ENCODE results near the gene CHD9.
"Not testable (repeated sequence)": the region's sequence is repeated elsewhere in the genome, so short reads cannot be mapped to it uniquely, and the experiment has no call there.

CHD9 gene

DNA sequence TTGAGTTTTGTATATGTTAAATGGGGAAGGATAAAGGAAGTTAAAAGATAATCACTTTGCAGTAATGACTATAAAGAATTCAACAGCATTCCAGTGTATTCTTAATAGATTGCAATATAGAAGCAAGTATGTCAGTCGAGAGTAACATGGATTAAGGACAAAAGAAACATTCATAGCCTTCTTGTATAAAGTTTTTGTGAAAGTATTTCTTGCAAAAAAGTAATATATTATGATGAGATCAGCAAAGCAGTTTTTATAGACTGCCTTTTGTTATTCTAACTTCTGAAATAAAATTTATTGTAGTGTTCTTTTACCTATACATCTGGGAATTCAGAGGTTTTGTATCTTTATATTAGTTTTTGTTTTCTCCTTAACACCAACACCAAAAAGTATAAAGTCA is 194.5 kb downstream of the CHD9 start:
- no peaks in the 10 kb centered on the region for H3K27me3 ChIP-seq (ENCODE audit: insufficient read depth, insufficient read length)
- TF ChIP-seq YY1 (IDR thresholded peaks at IDR 0.05; ENCODE audit: insufficient read depth, insufficient read length) = no peak
- no peak overlapping the region for H3K9ac ChIP-seq (ENCODE audit: insufficient read length, low read depth)
- H3K4me1 ChIP-seq (ENCODE audit: insufficient read depth, insufficient read length) = no peaks in the 10 kb centered on the region
- no peaks in the 10 kb centered on the region; the same call in 1 of the 2 replicates for H3K9me3 ChIP-seq (ENCODE audit: insufficient read depth, low read length)
- peaks cover 84% of the 10 kb centered on the region for H3K36me3 ChIP-seq (ENCODE audit: insufficient read depth, insufficient read length, low read length)
- no peak overlapping the region for H3K4me3 ChIP-seq (ENCODE audit: insufficient read length, low read depth)
- DNase-seq (ENCODE audit: low read depth, low spot score) = no peak

DNA sequence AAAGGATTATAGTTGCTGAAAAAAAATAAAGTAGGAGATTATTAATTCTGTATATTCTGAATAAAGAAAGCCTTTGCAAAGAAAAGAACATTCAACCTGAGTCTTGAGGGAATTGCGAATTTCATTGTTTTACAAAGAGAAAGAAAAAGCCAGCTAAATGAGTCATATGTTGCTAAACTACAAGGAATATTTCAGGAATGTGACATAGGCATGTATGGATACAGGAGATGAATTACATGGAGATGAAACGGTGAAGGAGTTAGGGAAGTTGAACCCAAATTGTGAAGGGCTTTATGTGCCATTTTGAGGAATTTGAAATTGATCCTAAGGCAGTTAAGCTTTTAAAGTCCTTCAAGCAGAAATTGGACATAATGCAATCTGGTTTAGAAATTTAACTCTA is 202.2 kb downstream of the CHD9 start:
- no peaks in the 10 kb centered on the region for H3K4me1 ChIP-seq (ENCODE audit: insufficient read depth, insufficient read length)
- H3K4me3 ChIP-seq (ENCODE audit: insufficient read length, low read depth) = no peak overlapping the region
- TF ChIP-seq YY1 (IDR thresholded peaks at IDR 0.05; ENCODE audit: insufficient read depth, insufficient read length) = no peak
- no peak for TF ChIP-seq SUZ12 (IDR thresholded peaks at IDR 0.05; ENCODE audit: extremely low read depth, insufficient read depth, insufficient read length)
- no peak for TF ChIP-seq ZNF274 (IDR thresholded peaks at IDR 0.05; ENCODE audit: low read depth, low read length)
- no peak for DNase-seq (ENCODE audit: low read depth, low spot score)
- peaks cover 77% of the 10 kb centered on the region for H3K36me3 ChIP-seq (ENCODE audit: insufficient read depth, insufficient read length, low read length)
- peaks cover 6% of the 10 kb centered on the region; the same call in 1 of the 2 replicates for H3K9me3 ChIP-seq (ENCODE audit: insufficient read depth, low read length)
- H3K9ac ChIP-seq (ENCODE audit: insufficient read length, low read depth) = no peak overlapping the region
- no peaks in the 10 kb centered on the region for H3K27me3 ChIP-seq (ENCODE audit: insufficient read depth, insufficient read length)

DNA sequence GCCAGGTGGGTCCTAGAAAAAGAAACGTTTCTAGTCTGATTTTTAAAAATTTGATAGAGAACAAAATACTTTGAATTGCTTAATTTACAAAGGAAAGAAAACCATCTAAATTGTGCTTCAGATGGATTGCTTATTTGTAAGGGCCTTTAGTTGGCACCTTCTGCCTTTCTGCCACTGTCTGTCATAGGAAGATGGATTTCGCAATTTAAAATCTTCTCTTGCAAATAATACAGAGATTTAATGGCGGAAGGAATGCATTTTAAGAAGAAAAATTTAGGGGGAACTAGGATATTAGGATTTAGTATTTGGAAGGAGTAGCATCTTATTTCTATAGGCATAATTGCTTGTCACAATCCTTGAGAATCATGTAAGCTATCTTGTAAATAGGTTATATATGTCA is 204.0 kb downstream of the CHD9 start:
- no peak for TF ChIP-seq SUZ12 (IDR thresholded peaks at IDR 0.05; ENCODE audit: extremely low read depth, insufficient read depth, insufficient read length)
- no peak for TF ChIP-seq ZNF274 (IDR thresholded peaks at IDR 0.05; ENCODE audit: low read depth, low read length)
- TF ChIP-seq YY1 (IDR thresholded peaks at IDR 0.05; ENCODE audit: insufficient read depth, insufficient read length) = no peak
- no peak overlapping the region for H3K4me3 ChIP-seq (ENCODE audit: insufficient read length, low read depth)
- H3K27me3 ChIP-seq (ENCODE audit: insufficient read depth, insufficient read length) = no peaks in the 10 kb centered on the region
- no peak for DNase-seq (ENCODE audit: low read depth, low spot score)
- no peak overlapping the region for H3K9ac ChIP-seq (ENCODE audit: insufficient read length, low read depth)
- no peaks in the 10 kb centered on the region for H3K4me1 ChIP-seq (ENCODE audit: insufficient read depth, insufficient read length)
- peaks cover 6% of the 10 kb centered on the region; the same call in 1 of the 2 replicates for H3K9me3 ChIP-seq (ENCODE audit: insufficient read depth, low read length)
- peaks cover 83% of the 10 kb centered on the region for H3K36me3 ChIP-seq (ENCODE audit: insufficient read depth, insufficient read length, low read length)

- Histone ChIP-seq H3K36me3 (ENCODE audit: insufficient read depth, insufficient read length, low read length) (peaks cover 67% of the 10 kb centered on the region), H3K27me3 (ENCODE audit: insufficient read depth, insufficient read length) (no peaks in the 10 kb centered on the region), H3K9me3 (ENCODE audit: insufficient read depth, low read length) (peaks cover 6% of the 10 kb centered on the region; the same call in 1 of the 2 replicates), H3K4me3 (ENCODE audit: insufficient read length, low read depth) (no peak overlapping the region), H3K4me1 (ENCODE audit: insufficient read depth, insufficient read length) (no peaks in the 10 kb centered on the region), H3K9ac (ENCODE audit: insufficient read length, low read depth) (no peak overlapping the region)
- no peak for DNase-seq (ENCODE audit: low read depth, low spot score)
- TF ChIP-seq YY1 (IDR thresholded peaks at IDR 0.05; ENCODE audit: insufficient read depth, insufficient read length) (no peak), SUZ12 (IDR thresholded peaks at IDR 0.05; ENCODE audit: extremely low read depth, insufficient read depth, insufficient read length) (no peak), ZNF274 (IDR thresholded peaks at IDR 0.05; ENCODE audit: low read depth, low read length) (no peak)
Measured at GRCh38 chr16:53261276-53261675, 206.5 kb downstream of the CHD9 start.

GRCh38 chr16:53262645-53263044 is 207.9 kb downstream of the CHD9 start:
- Histone ChIP-seq H3K4me1 (ENCODE audit: insufficient read depth, insufficient read length) (no peaks in the 10 kb centered on the region), H3K36me3 (ENCODE audit: insufficient read depth, insufficient read length, low read length) (peaks cover 68% of the 10 kb centered on the region), H3K4me3 (ENCODE audit: insufficient read length, low read depth) (no peak overlapping the region), H3K9me3 (ENCODE audit: insufficient read depth, low read length) (peaks cover 6% of the 10 kb centered on the region; the same call in 1 of the 2 replicates), H3K9ac (ENCODE audit: insufficient read length, low read depth) (no peak overlapping the region), H3K27me3 (ENCODE audit: insufficient read depth, insufficient read length) (no peaks in the 10 kb centered on the region)
- no peak for DNase-seq (ENCODE audit: low read depth, low spot score)
- TF ChIP-seq ZNF274 (IDR thresholded peaks at IDR 0.05; ENCODE audit: low read depth, low read length) (no peak), YY1 (IDR thresholded peaks at IDR 0.05; ENCODE audit: insufficient read depth, insufficient read length) (no peak), SUZ12 (IDR thresholded peaks at IDR 0.05; ENCODE audit: extremely low read depth, insufficient read depth, insufficient read length) (no peak)

DNA sequence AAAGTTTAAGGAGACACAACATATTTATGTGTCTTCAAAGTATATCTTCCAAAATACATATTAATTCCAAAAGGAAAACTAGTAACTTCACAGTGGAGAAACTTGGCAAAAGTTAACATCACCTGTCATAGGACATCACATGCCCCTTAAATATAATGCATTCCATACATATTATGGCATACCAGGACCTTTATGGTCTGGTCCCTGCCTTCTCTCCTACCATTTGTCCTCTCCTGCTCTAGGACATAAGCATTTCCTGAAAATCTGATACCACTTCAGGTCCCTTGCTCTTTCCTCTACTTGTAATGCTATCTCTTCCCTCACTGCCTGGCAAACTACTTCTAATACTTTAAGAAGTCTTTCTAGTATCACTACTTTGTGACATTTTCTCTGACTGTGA is 211.4 kb downstream of the CHD9 start:
- H3K9ac ChIP-seq (ENCODE audit: insufficient read length, low read depth) = no peak overlapping the region
- H3K36me3 ChIP-seq (ENCODE audit: insufficient read depth, insufficient read length, low read length) = peaks cover 67% of the 10 kb centered on the region
- TF ChIP-seq SUZ12 (IDR thresholded peaks at IDR 0.05; ENCODE audit: extremely low read depth, insufficient read depth, insufficient read length) = no peak
- no peak for TF ChIP-seq YY1 (IDR thresholded peaks at IDR 0.05; ENCODE audit: insufficient read depth, insufficient read length)
- TF ChIP-seq ZNF274 (IDR thresholded peaks at IDR 0.05; ENCODE audit: low read depth, low read length) = no peak
- H3K9me3 ChIP-seq (ENCODE audit: insufficient read depth, low read length) = no peaks in the 10 kb centered on the region
- no peak for DNase-seq (ENCODE audit: low read depth, low spot score)
- no peaks in the 10 kb centered on the region for H3K27me3 ChIP-seq (ENCODE audit: insufficient read depth, insufficient read length)
- no peaks in the 10 kb centered on the region for H3K4me1 ChIP-seq (ENCODE audit: insufficient read depth, insufficient read length)
- H3K4me3 ChIP-seq (ENCODE audit: insufficient read length, low read depth) = no peak overlapping the region

- H3K27me3 ChIP-seq (ENCODE audit: insufficient read depth, insufficient read length); H3K9ac ChIP-seq (ENCODE audit: insufficient read length, low read depth); H3K4me1 ChIP-seq (ENCODE audit: insufficient read depth, insufficient read length); DNase-seq (ENCODE audit: low read depth, low spot score); H3K4me3 ChIP-seq (ENCODE audit: insufficient read length, low read depth); H3K9me3 ChIP-seq (ENCODE audit: insufficient read depth, low read length): not testable (repeated sequence)
- H3K36me3 ChIP-seq (ENCODE audit: insufficient read depth, insufficient read length, low read length) = peaks cover 60% of the 10 kb centered on the region
Measured at GRCh38 chr16:53278498-53278897, 223.7 kb downstream of the CHD9 start.

- peaks cover 51% of the 10 kb centered on the region for H3K36me3 ChIP-seq (ENCODE audit: insufficient read depth, insufficient read length, low read length)
- no peaks in the 10 kb centered on the region for H3K4me1 ChIP-seq (ENCODE audit: insufficient read depth, insufficient read length)
- no peak for DNase-seq (ENCODE audit: low read depth, low spot score)
Measured at GRCh38 chr16:53281280-53281679, 226.5 kb downstream of the CHD9 start.

More at GRCh38 chr16:53281280-53281679, 226.5 kb downstream of the CHD9 start:
- TF ChIP-seq ZNF274 (IDR thresholded peaks at IDR 0.05; ENCODE audit: low read depth, low read length) (no peak), YY1 (IDR thresholded peaks at IDR 0.05; ENCODE audit: insufficient read depth, insufficient read length) (no peak), SUZ12 (IDR thresholded peaks at IDR 0.05; ENCODE audit: extremely low read depth, insufficient read depth, insufficient read length) (no peak)
- H3K27me3 ChIP-seq (ENCODE audit: insufficient read depth, insufficient read length) = no peaks in the 10 kb centered on the region
- no peak overlapping the region for H3K9ac ChIP-seq (ENCODE audit: insufficient read length, low read depth)
- no peak overlapping the region for H3K4me3 ChIP-seq (ENCODE audit: insufficient read length, low read depth)
- H3K9me3 ChIP-seq (ENCODE audit: insufficient read depth, low read length) = no peaks in the 10 kb centered on the region; the same call in 1 of the 2 replicates

All from NT2/D1 (cell line).